ENCODE results near the gene ZFAND5.

GRCh38 chr9:72334658-72335337 lies 30.2 kb downstream of the ZFAND5 start:
- TF ChIP-seq POLR2AphosphoS5 (IDR thresholded peaks at IDR 0.05) (no peak), POLR2A (IDR thresholded peaks at IDR 0.05) (no peak)
